GM19239 (cell line): ENCODE results near the gene SMAP1.

Source experiments
- DNase-seq: peaks from one replicate; pipeline ENCODE4 v3.0.0; 2011; ENCODE audit warnings: low spot score; ENCODE audit not compliant: insufficient read length
- FAIRE-seq: peaks from 2 replicates; lab custom pipeline; 2011; peaks lifted over from hg19 to GRCh38; lab: Jason Lieb, UNC

The SMAP1 gene

DNA sequence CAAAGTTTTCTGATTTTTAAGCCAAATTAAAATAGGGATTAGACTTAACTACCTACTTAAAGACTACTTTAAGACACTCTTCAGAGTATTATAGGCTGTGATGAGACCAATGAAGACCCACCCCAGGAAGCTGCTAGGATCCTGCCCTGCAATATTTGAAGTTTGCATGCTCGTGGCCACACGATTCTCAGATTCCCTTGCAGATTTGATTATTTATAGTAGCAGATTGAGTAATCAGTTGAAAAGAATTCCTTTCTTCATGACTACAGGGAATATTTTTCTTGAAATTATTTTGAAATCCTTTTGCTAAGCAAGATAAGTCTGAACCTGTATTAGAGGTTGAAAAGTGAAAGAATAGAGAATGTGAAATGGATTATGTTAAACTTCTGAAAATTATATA, 166.8 kb downstream of the SMAP1 start:
- no peak for FAIRE-seq
- DNase-seq = no peak

DNA sequence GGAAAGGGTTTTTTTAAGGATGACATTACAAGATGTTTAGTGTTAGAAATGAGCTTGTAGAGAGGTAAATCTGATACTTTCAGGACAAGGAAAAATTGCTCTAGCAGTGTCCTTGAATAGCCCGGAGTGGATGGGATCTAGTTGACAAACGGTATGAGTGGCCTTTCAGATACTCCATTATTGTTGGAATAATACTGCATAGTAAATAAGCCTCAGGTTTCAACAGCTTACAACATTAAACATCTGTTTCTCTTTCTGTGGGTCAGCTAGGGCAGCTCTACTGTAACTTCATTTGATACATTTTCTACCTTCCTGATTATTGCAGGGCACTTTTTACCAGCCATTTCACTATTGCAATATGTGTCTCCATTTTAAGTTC, 171.2 kb downstream of the SMAP1 start:
- no peak for FAIRE-seq

DNA sequence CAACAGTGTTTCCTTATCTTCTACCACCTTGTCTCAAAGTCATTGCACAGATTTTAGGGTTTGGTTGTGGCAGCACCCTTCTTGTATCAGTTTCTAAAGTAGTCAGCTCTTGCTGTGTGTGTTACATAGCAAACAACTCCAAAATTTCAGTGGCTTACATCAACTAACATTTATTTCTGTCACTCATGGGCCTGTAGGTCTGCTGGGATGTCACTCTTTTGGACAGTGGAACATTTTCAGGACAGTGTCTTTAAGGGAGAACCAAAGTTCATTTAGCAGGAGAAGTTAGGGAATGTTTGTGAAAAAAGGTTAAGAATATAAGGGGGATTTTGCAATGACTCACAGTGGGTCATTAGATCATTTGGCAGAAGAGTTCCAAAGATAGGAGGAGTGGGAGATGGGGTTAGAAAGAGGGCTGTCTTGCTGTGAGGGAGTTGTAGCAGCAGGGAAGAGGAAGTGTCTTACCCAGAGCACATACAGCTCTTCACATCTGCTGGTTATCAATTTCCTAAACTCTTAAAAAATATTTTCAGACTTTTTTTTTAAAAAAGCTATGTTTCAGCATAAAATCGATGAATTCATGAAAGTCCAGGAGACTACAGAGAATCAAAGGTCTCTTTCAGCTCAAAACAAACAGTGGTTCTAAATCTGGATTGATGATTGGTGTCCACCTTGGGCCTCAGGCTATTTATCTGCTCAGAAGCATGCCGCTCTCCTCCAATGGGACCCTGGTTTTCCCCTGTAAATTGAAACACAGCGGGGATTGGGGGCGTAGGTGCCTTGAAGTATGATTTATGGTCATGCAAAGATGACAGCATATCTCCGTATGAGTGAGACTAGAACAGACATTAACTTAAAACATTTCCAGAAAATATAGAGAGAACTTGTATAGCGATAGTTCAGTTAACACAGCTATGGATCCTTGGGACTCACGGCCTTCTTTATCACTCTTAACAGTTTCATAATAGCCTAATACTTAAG, 171.9 kb downstream of the SMAP1 start:
- FAIRE-seq (peak; percentile 28), DNase-seq (no peak)

More for the DNA sequence above, 171.2 kb downstream of the SMAP1 start:
- DNase-seq = no peak

DNA sequence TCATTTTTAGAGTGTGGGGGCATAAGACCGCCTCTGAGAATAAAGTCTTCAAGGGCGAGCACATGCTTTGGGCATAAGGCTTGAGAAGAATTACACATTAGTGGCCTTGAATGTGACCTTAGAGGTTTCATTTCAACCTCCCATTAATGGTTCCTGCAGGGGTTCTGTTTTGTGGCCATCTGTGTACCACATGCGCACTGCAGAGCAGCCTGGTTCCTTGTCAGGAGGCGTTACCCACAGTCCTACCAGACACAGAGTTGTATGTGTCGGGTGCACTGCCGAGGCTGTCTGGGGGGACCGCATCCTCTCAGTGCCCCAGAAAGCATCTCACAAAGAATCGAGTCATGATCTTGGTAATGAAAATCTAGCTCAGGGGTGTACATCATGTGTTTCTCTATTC, 173.4 kb downstream of the SMAP1 start:
- FAIRE-seq (no peak), DNase-seq (no peak)

DNA sequence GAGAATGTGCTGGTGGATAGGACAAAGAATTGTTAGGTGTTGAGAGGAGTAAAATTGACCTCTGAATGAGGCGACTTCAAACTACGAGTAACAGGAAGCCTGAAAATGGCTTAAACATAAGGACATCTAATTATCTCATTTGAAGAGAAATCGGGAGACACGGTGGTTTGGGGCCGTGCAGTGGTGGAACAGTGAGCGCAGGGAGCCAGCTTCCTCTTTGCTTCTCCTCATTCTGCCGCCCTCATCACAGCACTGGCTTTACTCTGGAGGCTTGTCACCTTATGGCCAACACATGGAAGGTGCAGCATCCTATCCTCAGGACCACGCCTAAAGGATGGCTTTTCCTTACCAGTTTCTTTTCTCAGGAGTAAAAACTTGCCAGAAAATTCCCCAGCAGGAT, 174.9 kb downstream of the SMAP1 start:
- FAIRE-seq (no peak), DNase-seq (no peak)

DNA sequence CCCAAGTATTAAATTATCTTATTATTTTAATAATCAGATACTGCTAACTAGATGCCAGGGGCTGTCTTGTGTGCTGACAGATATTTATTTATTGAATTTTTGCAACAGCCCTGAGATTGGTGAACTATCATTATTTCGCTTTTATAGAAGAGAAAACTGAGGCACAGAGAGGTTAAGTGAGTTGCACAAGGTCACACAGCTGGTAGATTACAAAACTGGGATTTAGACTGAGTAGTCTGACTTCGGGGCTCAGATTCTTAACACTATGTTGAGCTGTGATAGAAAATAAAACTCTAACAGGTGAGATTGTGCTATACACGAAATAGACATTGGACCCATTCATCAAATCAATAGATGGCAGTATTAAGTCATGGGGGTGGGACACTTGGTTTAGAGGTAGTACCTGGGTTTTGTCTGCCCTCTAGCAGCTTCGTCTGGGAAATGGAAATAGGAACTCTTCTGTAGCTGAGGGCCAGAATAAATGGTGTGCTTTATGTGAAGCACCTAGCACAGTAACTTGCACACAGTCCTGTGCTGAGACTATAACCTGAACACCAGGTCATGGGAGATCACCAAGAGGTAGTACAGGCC, 175.7 kb downstream of the SMAP1 start:
- FAIRE-seq (no peak), DNase-seq (no peak)

DNA sequence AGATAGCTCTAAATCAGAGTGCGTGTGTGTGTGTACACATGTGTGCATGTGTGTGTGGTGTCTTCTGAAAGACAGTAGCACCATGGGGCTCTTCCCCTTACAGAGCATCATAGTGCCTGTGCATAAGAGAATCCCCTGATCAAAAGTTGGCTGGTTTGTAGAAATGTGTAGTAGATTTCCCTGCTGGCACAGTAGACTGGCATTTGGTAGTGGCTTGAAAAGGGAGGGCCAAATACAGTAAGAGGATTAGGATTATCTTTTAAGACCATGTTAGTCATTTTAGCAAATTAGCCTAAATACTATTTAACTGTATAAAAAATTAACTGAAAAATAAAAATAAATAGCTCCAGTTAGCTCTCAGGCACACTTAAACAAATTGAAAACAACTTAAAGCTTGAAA, 176.6 kb downstream of the SMAP1 start:
- no peak for DNase-seq
- FAIRE-seq = no peak

DNA sequence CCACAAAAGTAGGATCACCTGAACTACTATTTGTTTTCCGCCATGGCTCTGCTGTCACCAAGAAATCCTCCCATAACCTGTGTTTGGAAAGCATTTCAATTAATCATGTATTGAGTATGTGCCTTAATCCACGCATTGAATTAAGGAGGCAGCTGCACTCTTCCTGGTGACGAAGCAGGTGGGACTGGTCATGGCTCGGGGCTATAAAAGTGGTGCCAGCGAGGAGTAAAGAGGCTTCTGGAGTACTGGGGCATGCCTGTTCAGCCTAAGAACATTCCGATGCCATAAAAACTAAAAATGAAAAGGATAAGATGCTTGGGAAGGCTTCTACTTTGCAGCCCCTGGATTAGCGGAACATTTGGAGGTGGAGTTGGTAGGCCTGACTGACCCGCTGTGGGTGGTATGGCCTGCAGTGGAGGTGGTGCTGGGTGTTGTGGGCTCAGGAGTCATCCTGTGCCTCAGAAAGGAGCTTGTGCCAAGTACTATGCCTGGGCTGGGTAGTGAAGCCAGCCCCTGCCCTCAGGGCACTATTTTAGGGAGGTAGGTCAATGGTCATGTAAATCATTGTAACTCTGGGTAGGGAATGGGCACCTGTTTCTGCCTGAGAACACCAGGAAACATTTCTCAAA, 178.6 kb downstream of the SMAP1 start:
- DNase-seq = no peak
- no peak for FAIRE-seq

DNA sequence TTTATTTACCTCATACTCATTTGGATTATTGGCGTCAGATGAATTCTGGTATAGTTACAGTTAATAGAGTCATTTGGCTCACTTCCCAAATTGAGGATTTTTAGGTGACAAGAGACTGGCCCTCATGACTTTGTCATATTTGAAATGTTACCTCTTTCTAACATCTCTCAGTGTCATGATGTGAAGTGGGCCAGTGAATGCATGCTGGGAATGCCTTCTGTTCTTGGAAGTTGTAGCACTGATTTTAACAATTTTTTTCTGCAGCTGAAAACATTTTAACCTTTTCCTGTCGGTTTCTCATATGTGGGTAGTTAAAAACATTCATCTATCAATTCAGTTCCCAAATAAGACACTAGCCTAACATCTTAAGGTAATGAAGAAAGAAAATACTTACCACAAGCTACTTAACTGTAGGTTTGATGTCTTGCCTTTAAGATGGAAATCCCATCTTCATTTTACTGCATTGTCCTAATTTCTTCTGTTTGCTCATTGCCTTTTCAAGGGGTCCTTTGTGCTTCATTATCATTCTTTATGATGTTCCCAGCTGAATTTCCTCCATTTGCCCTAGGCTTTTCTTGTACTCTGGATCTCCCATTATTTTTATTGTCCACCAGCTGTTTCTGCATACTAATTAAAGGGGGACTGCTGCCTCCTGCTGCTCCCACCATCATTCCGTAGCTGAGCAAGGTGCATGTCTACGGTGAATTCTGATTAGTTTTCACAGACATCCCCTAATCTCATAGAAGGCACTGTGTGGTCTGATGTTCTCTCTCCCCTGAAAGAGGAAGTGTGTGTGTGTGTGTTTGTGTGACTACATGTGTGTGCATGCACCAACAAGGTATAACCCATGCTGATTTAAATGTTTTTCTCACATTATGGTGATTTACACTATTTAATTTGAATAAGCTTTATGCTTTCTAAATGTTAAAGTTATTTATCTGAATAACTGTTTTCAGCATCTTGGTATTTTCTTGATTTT, 179.7 kb downstream of the SMAP1 start:
- FAIRE-seq (no peak), DNase-seq (no peak)

DNA sequence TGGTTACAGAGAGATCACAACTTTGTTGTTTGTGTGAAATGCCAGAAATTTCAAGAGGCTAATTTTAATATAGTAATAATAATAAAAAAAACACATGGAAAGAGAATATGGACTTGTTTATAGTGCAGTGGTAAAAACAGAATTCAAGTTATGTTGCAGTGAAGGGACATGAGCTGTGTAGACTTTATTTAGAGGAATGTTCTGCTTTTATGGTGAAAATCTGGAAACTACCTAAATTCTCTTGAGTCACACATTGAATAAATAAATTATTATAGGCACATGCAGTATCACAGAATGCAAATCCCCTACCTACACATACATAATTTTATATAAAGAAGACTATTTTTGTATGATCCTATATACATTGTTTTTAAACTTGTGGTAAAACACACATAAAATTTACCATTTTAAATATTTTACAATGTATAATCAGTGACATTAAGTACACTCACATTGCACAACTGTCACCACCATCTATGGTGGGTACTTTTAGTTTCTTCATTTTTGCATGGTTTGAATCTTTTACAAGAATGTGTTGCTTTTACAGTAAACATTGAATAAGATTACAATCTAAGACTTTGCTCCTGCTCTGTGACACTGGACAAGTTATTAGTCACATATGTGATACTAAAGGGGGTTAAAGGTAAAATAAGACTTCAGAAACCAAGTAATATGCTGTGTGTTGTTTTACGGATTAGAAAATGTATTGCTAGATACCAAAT, 181.8 kb downstream of the SMAP1 start:
- FAIRE-seq = no peak
- no peak for DNase-seq

DNA sequence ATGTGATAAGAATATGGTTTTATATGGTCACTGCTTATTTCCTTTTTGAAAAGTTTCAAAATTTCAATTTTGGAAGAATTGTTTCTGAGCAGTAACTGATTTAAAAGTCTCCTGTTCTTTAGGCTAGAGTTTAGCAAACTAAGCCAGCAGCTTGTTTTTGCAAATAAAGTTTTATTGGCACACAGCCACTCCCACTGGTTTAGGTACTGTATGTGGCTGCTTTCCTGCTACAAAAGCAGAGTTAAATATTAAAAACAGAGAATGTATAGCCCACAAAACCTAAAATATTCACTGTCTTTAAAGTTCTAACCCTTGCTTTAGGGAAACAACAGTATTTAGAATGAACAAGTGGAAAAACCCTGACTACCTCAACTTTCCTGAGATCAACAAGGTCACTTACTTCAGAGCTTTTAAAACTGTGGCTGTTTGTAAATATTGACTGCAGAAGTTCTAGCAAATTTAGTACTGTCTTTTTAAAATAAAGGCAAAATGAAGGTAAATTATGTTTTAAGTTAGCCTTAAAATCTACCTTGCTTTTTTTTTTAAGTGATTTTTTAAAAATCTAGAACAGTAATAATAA, 185.1 kb downstream of the SMAP1 start:
- DNase-seq = no peak

DNA sequence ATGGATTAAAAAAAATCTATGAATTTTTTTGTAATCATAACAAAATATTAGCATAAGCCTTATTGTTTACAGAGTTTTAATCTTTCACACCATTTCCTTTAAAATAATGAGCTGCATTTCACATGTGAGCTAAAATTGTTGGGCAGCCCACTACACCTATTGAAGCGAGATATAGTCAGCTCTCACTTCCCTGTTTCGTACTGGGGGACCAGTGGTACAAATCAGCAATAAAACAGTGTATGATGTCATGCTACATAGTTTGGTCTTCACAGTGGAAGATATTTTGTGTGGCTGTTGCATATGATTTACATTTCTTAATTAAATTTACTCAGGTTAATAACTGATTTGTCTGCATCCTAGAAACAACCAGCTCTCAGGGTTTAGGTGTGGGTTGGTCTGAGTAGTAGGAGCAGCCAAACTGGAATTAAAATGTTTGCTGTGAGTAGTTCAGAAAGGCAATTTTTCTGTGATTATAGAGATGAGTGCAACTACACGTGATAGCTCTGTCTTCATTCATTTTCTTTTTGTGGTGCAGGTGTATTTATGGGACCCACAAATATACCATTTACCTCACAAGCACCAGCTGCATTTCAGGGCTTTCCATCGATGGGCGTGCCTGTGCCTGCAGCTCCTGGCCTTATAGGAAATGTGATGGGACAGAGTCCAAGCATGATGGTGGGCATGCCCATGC, 189.8 kb downstream of the SMAP1 start:
- peak; percentile 96 for FAIRE-seq
- DNase-seq = peak; percentile 24

More for the DNA sequence above, 185.1 kb downstream of the SMAP1 start:
- no peak for FAIRE-seq

DNA sequence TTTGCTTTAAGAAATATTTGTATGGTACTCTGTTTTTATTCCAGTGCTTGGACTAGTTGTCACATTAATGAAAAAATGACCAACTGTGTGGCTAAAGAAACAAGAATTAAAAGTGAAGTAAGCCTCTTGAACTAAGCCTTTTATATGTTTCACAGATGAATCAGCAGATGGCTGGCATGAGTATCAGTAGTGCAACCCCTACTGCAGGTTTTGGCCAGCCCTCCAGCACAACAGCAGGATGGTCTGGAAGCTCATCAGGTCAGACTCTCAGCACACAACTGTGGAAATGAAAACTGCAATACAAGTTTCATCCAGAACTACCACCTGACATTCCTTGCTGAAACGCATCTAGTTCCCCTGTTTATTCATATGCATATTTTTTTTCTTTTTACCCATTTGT, 192.4 kb downstream of the SMAP1 start:
- FAIRE-seq = no peak
- DNase-seq = no peak

DNA sequence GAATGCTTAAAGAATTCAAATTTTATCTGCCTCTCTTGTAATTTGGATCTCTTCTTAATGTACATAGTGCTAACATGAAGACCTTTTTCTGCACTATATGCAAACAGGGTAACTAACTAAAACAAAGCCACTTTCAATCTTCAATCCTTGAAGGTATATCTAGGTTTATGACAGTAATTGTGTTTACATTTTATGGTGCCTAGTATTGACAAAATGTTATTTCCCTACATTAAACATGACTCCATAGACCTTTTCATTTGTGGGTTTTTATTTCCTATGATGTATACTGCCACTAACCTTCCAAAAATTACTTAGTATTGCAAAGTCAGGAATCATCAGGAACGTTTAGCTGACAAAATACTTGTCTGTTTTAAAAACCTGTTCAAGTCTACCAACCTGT, 193.2 kb downstream of the SMAP1 start:
- DNase-seq (no peak), FAIRE-seq (no peak)

DNA sequence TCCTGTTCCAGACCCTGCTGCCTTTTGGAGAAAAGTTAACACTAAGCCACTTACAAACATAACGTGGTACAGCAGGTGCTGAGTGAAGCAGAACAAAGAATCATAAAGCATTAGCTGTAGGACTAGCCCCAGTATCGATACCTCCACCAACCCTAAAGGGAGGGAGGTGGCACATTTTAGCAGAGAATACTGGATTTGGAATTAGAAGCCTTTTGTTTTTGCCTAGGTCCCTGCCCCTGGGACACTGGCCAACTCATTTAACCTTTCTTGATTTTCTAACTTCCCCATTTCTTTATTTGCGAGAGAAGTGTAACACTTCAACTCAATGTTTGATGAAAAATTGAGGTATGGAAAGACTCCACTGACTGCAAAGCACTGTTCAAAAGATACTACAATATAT, 195.7 kb downstream of the SMAP1 start:
- FAIRE-seq (no peak), DNase-seq (no peak)

DNA sequence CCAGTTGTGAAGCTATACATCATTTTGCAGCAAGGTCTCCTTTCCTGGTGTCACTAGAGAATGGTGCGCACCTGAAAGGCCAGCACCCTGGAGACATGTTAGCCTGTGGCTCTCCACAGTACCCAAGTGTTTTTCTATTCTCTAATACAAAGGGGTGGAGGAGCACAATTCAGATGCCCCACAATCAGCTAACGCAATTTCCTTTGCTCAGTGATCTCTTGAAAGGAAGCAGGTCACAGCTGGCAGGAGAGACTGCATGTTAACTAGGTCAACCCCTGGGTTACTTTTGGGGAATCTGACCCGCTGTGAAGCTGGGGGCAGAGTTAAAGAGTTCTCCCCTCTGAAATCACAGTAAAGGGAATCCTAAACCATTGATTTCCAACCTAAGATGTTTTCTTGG, 196.7 kb downstream of the SMAP1 start:
- no peak for DNase-seq
- FAIRE-seq = no peak

DNA sequence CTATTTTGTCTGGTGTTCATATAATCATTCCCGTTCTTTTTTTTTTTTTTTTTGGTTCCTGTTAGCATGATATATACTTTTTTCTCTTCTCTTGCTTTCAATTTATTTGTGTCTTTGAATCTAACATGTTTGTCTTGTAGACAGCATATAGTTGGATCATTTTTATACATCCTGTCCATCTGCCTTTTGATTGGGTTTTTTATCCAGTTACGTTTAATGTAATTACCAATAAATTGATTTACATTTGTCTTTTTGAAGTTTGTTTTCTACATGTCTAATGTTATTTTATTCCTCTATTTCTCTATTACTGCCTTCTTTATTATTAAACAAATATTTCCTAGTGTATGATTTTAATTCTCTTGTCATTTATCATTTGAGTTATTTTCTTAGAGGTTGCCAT, 204.8 kb downstream of the SMAP1 start:
- FAIRE-seq (no peak), DNase-seq (no peak)

DNA sequence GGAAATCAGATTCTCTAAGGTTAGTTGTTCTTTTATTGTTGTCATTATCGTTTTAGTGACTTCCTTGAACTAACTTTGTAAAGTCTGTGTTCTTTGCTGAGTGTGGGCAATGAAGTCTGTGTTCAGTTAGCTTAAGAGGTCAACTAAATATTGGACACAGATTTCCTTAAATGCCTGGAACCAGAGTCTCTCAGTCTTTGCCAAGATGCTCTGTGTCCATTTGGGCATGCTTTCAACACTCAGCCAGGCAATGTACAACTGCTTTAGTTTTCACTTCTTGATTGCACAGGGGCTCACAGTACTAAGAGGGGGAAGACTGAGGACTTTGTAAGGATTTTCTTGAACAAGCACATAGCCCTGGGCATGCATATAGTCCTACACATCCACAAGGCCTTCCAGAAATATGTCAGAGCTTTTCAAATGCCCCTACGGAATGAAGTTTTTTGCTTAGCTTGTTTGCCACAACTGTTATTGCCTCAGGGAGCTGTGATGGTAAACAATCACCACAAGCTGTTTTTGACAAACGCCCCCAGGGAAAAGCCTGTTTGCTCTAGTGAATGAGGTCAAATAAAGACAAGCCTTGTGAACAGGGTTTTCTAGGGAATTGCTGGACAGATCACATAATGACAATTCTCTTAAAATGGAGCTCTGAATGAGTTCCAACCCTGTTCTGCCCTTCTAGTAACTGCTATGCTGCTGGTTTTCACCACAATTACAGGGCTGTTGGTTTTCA, 206.7 kb downstream of the SMAP1 start:
- DNase-seq (no peak), FAIRE-seq (peak; percentile 11)
